Stimulated activated CD4-positive, alpha-beta T cell treated with anti-CD3 and anti-CD28 coated beads, Interleukin-15, amount 100 ng/mL, for 48 hours (primary cell): ENCODE data around the gene TXLNG.

Source experiments
- DNase-seq, 2 donors: peaks; one replicate each; pipeline ENCODE4 v3.0.0-alpha.2; 2020; ENCODE audit warnings: low read depth in 2 of 2

TXLNG gene

DNA sequence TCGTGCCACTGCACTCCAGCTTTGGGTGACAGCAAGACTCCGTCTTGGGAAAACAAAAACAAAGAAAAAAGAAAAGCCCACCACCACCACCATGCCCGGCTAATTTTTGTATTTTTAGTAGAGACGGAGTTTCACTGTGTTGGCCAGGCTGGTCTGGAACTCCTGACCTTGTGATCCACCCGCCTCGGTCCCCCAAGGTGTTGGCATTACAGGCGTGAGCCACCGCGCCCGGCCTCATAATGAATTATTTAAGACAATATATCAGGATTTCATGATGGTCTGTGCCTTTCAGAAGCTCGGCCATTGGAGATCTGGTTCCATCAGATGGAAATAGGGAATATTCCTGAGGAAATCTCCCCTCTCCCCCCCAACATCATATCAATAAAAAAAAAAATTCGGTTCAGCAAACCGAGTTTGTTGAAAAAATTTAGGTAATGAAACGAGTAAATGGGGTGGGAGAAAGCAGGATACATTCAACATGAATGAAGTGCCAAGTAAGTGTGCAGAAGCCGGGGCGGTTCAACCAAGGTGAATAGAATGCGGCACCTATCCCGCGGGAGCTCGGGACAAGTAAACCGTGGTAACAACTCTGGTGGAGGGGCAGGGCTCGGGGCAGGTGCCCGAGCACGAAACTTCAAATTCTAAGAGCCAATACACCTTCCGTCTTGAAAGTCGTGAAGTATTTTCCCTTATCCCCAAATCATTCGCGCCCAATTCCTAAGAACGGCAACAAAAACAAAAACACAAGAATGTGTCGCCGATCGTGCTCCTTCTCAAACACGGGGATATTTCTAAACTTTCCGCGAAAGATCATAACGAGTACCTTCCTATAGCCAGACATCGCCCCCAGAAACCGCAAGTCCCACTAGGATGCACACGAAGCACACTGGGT lies 773 bp upstream of the TXLNG start:
- DNase-seq: no peak

DNA sequence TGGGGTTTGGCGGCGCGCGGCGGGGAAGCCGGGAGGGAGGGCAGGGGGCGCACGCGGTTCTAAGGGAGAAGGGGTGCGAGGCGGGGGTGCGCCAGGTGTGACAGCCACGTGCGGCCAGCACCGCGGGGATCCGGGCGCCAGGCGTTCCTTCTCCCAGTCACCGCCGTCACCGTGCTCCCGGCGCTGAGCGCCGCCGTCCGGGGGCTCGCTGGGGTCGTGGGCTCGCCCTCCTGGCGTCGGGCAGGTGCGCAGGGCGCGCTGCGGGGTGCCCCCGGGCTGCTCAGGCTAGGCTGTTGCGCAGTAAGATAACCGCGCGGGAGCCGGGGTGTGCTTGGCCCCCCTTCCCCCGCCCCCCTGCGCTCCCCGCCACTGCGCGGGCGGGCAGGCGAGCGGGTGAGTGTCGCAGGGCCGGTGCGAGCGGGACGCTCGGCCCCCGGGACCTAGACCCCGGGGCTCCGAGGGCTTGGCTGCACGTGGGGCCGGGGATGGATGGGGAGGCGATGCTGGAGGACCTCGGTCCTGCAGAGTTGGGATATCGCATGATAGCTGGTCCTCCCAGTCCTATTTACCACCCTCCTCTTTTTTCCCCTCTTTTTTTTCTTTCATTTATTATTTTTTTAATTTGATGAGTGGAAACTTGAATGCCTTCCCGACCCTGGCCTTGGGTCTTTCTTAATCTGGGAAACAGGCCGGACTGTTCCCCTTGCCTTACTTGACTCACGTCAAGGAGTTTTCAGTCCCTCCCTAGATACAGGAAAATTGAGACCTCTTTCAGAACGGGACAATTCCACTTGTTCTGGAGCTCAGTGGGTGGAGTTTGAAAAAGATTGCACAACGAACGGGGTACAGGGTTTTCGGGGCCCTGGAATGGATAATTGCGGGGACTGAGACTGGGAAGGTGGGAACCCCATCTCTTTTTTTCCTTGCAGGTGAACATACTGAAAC lies 797 bp downstream of the TXLNG start:
- peak; percentile 10 to 35 for DNase-seq

DNA sequence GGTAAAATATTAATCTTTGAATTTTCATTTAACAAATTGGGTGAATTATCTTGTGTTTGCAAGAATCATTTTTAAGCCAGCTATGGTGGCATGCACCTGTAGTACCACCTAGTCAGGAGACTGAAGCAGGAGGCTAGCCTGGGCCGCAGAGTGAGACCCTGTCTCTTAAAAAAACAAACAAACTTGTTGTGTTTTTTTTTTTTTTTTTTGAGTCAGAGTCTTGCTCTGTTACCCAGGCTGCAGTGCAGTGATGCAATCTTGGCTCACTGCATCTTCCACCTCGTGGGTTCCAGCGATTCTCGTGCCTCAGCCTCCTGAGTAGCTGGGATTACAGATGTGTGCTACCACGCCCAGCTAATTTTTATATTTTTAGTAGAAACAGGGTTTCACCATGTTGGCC lies 2.2 kb downstream of the TXLNG start:
- no peak for DNase-seq

DNA sequence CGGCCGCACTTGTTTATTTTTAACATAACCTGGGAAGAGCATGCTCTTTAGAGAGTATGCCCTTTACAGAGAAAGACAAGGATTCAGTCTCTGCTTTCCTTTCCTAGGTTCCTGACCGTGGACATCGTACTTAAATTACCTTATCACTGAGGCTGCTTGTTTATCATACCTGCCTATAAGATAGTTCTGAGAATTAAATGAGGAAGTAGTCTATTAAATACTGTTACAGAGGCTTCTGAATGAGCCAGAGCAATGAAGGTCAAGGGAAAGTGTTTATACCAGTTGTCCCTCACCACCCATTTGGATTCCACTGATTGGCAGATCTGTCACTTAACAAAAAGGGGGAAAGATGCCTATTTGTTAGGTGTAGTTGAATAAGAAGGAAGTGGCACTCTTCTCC lies 10.0 kb downstream of the TXLNG start:
- DNase-seq: no peak

DNA sequence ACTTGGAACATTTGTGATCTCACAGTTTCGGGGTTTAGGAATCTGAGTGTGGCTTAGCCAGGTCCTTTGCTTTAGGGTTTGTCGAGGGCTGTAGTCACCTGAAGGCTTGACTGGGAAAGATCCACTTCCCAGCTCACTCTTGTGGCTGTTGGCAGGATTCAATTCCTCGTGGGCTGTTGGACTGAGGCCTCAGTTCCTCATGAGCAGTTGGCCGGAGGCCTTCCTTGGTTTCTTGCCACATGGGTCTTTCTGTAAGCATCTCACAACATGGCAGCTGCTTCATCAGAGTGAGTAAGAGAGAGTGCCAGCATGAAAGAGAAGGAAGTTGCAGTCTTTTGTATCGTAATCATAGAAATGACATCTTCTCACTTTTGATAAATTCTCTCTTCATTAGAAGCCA lies 11.1 kb downstream of the TXLNG start:
- DNase-seq: no peak

GRCh38 chrX:16797841-16798240 lies 11.6 kb downstream of the TXLNG start:
- DNase-seq: no peak

DNA sequence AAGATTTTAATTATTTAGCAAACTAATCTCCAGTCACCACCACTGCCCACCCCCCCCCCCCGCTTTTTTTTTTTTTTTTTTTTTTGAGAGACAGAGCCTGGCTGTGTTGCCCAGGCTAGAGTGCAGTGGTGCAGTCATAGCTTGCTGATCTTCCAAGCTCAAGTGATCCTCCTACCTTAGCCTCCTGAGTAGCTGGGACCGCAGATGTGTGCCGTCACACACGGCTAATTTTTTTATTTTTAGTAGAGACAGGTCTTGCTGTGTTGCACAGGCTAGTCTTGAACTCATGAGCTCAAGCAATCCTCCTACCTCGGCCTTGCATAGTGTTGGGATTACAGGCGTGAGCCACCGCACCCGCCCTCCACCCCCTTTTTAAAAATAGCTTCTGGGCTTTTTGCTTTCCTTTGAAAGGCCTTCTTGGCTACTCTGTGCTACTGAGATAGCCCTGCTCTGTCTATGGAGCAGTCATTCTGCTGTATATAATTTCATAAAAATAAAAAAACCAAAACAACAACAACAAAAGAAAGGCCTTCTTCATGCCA lies 18.7 kb downstream of the TXLNG start:
- no peak for DNase-seq

DNA sequence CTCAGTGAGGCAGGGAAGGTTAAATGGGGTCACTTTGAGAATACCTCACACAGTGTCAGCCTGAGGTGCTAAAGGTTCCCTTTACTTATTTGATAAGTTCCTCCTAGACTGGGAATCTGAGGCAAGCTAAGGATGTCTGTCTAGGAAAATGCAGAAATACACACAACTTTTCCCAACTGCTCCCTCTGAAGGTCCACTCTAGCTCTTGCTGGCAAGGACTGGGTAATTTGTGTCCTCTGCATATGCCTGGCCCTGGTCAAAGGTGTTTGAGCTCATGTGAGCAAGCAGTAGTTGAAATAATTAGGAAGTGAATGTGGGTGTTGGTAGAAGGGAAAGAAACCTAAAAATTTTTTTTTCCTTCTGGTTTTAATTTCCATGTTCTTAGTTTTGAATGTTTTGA lies 21.3 kb downstream of the TXLNG start:
- DNase-seq: no peak

GRCh38 chrX:16807976-16808542 lies 21.8 kb downstream of the TXLNG start:
- no peak for DNase-seq

- DNase-seq: no peak
Observed at GRCh38 chrX:16814597-16814996, 28.3 kb downstream of the TXLNG start.

DNA sequence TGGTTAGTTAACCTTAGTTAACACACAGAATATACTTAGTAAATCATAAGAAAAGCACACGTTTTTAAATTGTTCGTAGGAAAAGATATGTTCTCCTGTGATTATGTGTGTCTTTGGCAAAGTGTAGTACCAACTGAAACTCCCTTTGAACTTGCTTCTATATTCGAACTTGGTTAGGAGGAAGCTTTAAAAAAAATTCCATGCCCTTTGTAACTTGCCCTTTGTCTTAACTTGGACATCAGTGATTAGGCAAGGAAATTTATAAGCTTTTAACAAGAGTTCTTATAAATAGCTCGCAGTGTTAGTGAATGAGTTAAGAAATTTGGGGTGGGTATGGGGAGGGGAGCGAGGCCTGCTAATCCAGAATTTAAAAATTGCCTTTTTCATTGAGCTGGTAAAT lies 33.4 kb downstream of the TXLNG start:
- no peak for DNase-seq

GRCh38 chrX:16822723-16823122 lies 36.5 kb downstream of the TXLNG start:
- no peak for DNase-seq

- no peak for DNase-seq
Observed at GRCh38 chrX:16825264-16826035, 39.2 kb downstream of the TXLNG start.

GRCh38 chrX:16826207-16826606 lies 39.9 kb downstream of the TXLNG start:
- DNase-seq: no peak

- DNase-seq: no peak
Observed at GRCh38 chrX:16827225-16827624, 41.0 kb downstream of the TXLNG start.

- no peak for DNase-seq
Observed at GRCh38 chrX:16828124-16828908, 42.0 kb downstream of the TXLNG start.

DNA sequence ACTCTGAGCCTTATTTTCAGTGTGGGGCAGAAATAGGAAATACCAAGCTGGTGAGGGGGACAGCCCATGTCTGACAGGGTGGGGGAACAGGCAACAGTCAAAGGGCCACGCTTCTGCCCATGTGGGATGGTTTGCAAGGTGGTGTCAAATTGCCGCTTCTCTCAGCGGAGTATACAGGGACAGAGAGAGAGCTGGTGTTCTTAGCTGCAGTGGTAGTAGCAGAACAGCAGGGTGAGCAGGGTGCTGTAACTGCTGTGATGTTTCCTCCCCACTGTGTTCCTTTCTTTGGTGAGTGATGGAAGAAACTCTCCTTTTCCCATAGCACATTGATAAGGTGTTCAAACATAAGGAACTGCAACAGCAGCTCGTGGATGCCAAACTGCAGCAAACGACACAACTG lies 46.0 kb downstream of the TXLNG start:
- DNase-seq: no peak

GRCh38 chrX:16834806-16835205 lies 48.5 kb downstream of the TXLNG start:
- no peak for DNase-seq

DNA sequence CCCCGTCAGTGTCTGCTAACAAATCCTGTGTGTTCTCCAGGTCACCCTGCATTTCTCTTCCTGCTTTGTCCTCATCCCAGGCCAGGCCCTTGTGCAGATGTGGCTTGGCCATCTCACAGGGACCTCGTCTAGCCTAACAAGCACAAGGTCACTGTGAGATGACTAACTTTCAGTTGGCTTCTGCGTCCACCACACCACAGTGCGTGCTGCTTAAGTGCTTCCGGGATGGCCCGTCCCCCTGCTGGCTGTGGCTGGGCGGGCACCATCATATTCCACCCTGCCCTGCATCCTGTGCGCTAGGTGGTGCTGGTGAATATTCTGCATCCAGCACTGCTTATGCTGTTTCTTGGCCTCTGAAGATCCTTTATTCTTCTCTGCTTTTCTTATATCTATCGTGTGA lies 50.1 kb downstream of the TXLNG start:
- no peak for DNase-seq
